AG09309 (cell line): ENCODE measurements around the gene PGGT1B.
A peak's percentile ranks its signal among the peaks of the same experiment; 100 is the strongest.

ENCODE experiments used
- DNase-seq: peaks from one replicate; pipeline ENCODE4 v3.0.0-alpha.2; 2010; ENCODE audit warnings: low read depth
- H3K4me3 ChIP-seq: 2 replicates; pipeline ENCODE4 v1.5.1; 2011; ENCODE audit warnings: mild to moderate bottlenecking, low read depth, low read length, moderate library complexity; ENCODE audit not compliant: control insufficient read depth
- TF ChIP-seq, protein P1 (sequence below): IDR thresholded peaks from 2 replicates; pipeline ENCODE4 v1.5.1; 2011; ENCODE audit warnings: mild to moderate bottlenecking, low read depth, low read length, inconsistent platforms; ENCODE audit not compliant: insufficient read depth, control insufficient read depth; ENCODE audit errors: missing control alignments

The PGGT1B gene

GRCh38 chr5:115214541-115214940, 48.1 kb downstream of the PGGT1B start:
- TF ChIP-seq, protein P1, sequence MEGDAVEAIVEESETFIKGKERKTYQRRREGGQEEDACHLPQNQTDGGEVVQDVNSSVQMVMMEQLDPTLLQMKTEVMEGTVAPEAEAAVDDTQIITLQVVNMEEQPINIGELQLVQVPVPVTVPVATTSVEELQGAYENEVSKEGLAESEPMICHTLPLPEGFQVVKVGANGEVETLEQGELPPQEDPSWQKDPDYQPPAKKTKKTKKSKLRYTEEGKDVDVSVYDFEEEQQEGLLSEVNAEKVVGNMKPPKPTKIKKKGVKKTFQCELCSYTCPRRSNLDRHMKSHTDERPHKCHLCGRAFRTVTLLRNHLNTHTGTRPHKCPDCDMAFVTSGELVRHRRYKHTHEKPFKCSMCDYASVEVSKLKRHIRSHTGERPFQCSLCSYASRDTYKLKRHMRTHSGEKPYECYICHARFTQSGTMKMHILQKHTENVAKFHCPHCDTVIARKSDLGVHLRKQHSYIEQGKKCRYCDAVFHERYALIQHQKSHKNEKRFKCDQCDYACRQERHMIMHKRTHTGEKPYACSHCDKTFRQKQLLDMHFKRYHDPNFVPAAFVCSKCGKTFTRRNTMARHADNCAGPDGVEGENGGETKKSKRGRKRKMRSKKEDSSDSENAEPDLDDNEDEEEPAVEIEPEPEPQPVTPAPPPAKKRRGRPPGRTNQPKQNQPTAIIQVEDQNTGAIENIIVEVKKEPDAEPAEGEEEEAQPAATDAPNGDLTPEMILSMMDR: no peak
- no peak for DNase-seq
- H3K4me3 ChIP-seq: no peak overlapping the region

DNA sequence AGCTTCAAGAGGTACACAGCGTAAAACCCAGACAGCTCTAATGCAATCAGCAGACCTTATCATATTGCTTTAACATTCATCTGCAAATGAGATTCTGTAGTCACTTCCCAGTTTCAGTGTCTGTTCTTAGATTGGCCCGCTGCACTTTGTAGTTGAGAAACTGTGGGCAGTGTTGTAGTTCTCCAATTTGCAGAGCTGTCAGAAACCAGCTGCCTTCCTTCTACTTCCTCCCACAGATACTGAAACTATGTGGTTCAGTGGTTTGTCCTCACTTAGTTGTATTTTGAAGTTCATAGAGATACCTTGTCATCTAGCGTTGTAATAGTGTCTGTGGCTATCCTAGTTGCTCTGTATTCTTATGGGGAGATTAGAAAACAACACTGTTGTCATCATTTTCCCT, 53.4 kb downstream of the PGGT1B start:
- no peak overlapping the region for H3K4me3 ChIP-seq
- DNase-seq: no peak
- TF ChIP-seq, protein P1: no peak

GRCh38 chr5:115202952-115203351, 59.7 kb downstream of the PGGT1B start:
- TF ChIP-seq, protein P1: no peak
- no peak overlapping the region for H3K4me3 ChIP-seq
- DNase-seq: no peak

GRCh38 chr5:115196161-115196560, 66.5 kb downstream of the PGGT1B start:
- no peak overlapping the region for H3K4me3 ChIP-seq
- DNase-seq: no peak
- TF ChIP-seq, protein P1: no peak

GRCh38 chr5:115194676-115195075, 68.0 kb downstream of the PGGT1B start:
- peak; percentile 37 for DNase-seq
- TF ChIP-seq, protein P1: no peak
- H3K4me3 ChIP-seq: no peak overlapping the region

DNA sequence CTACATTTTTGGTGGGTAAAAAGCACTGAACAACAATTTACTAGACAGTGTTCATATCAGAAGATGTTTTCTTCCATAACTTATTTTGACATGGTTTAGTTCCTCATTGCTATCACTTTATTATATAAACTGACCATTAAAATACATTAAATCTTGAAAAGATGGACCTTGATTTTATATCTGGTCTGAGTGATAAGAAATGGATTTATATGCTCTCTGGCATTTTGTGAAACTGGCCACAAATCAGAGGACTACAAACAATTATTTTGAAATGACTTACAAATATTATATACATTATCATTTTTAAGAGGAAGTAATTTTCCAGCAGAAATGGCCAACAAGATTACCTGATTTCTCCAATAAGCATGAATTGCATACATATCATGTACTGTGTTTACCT, 69.4 kb downstream of the PGGT1B start:
- H3K4me3 ChIP-seq: no peak overlapping the region
- TF ChIP-seq, protein P1: no peak
- DNase-seq: no peak

DNA sequence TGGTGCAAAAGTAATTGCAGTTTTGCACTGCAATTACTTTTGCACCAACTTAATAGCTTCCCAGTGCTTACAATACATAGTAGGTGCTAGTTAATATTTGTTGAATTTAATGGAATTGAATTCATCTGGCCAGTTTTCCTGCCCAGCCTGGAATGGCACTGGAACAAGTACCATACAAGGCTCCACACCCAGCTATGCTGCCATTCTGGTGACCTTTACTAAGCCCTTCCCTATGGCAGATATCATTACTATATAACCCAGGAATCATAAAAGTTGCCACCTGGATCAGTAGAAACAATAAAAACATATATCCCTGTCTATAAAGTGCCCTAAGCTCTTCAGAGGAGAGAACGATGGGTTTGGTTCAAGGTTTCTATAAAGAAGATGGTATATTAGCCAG, 70.6 kb downstream of the PGGT1B start:
- no peak for DNase-seq
- TF ChIP-seq, protein P1: no peak
- no peak overlapping the region for H3K4me3 ChIP-seq
